Spleen (tissue), 13 donors: ENCODE measurements around the gene DNAJC28. TPM values are rescaled to one million over a fixed set of nuclear protein-coding genes. Genes with fewer than 3 reads are reported as not detected.
A peak's percentile ranks its signal among the peaks of the same experiment; 100 is the strongest.

Experiments used
- DNase-seq: peaks from one replicate; pipeline ENCODE4 v3.0.0-alpha.2; 2020
- H3K27ac ChIP-seq, 8 donors: fragments of 200-600 bp; sonication (generic) in 7 of 8; 1 replicate in 4 of 8; 2 replicates in 4 of 8; pipeline versions ENCODE4 v1.5.0 to v1.8.0; 2016 to 2021; ENCODE audit warnings: inconsistent platforms in 4 of 8, mild to moderate bottlenecking in 4 of 8, moderate library complexity in 1 of 8
- H3K27me3 ChIP-seq, 7 donors: fragments of 200-600 bp; sonication (generic) in 6 of 7; replicated peaks in 1 of 7; 1 replicate in 4 of 7; 2 replicates in 3 of 7; pipeline versions ENCODE4 v1.5.0 to v1.8.0; 2016 to 2021; ENCODE audit warnings: inconsistent platforms in 3 of 7, mild to moderate bottlenecking in 1 of 7
- H3K36me3 ChIP-seq, 6 donors: fragments of 200-600 bp; sonication (generic) in 5 of 6; 1 replicate in 4 of 6; 2 replicates in 2 of 6; pipeline versions ENCODE4 v1.5.0 to v1.8.0; 2016 to 2021; ENCODE audit warnings: inconsistent platforms in 2 of 6
- H3K4me1 ChIP-seq, 6 donors: fragments of 200-600 bp; sonication (generic) in 5 of 6; 1 replicate in 3 of 6; 2 replicates in 3 of 6; pipeline versions ENCODE4 v1.5.0 to v1.8.0; 2016 to 2021; ENCODE audit warnings: inconsistent platforms in 3 of 6
- H3K4me3 ChIP-seq, 8 donors: fragments of 200-600 bp; sonication (generic) in 7 of 8; 1 replicate in 4 of 8; 2 replicates in 4 of 8; pipeline versions ENCODE4 v1.5.0 to v1.8.0; 2016 to 2021; ENCODE audit warnings: inconsistent platforms in 4 of 8, mild to moderate bottlenecking in 4 of 8, moderate library complexity in 2 of 8
- H3K9me3 ChIP-seq, 8 donors: fragments of 200-600 bp; sonication (generic) in 7 of 8; 1 replicate in 4 of 8; 2 replicates in 4 of 8; pipeline versions ENCODE4 v1.5.0 to v1.8.0; 2016 to 2021; ENCODE audit warnings: inconsistent platforms in 4 of 8
- CTCF ChIP-seq, 11 experiments: fragments of 200-600 bp in 7 of 11; fragments of 450-650 bp in 4 of 11; sonication (generic) in 4 of 11; IDR thresholded peaks in 8 of 11; conservative IDR thresholded peaks in 3 of 11; 1 replicate in 7 of 11; 2 replicates in 4 of 11; pipeline versions ENCODE4 v1.4.0 to v1.8.0; 2016 to 2021; ENCODE audit warnings: antibody characterized with exemption in 11 of 11, inconsistent platforms in 4 of 11, mild to moderate bottlenecking in 1 of 11
- POLR2A ChIP-seq, 3 donors: fragments of 450-650 bp; IDR thresholded peaks; one replicate each; pipeline ENCODE4 v1.5.1; 2017; ENCODE audit warnings: antibody characterized with exemption in 3 of 3, mild to moderate bottlenecking in 1 of 3
- POLR2AphosphoS5 ChIP-seq, 3 donors: sonication (generic); formaldehyde crosslinking; IDR thresholded peaks; one replicate each; pipeline ENCODE4 v1.5.1; 2017; ENCODE audit warnings: antibody characterized with exemption in 3 of 3
- WGBS, 5 donors: extraction: QIAGEN DNeasy Blood & Tissue Kit in 3 of 5; methylation state at CpG; one replicate each; pipeline versions ENCODE4 v1.1.5 to v1.1.7; 2013 to 2018; 5-methylcytosine and 5-hydroxymethylcytosine counted together
- intact Hi-C: fragments of 100-400 bp; cut with DNase I; formaldehyde crosslinking; loops from one replicate; pipeline ENCODE4 v1.15.0; 2023; ENCODE audit warnings: low total_unique reads
- long read RNA-seq, 2 donors: transcript quantifications; one replicate each; lab custom pipeline, GENCODE V29; 2026
- polyA plus RNA-seq, 3 donors: library from polyadenylated mRNA; stranded (reverse); fragments of 200-250 nt; gene quantifications; one replicate each; pipeline ENCODE4 v1.2.1, GENCODE V29; 2013
- total RNA-seq, 7 donors: library from RNA; depleted of rRNA in 3 of 7; stranded (reverse); fragments of >200 nt in 3 of 7; fragmentation: NEBNext Ultra II Directional in 4 of 7; extraction: Animal tissue kit (Norgen Biotek cat#: 25700) in 4 of 7; gene quantifications; one replicate each; pipeline versions ENCODE4 v1.1.0 to v1.2.1, GENCODE V29; 2016 to 2021
- donor health status: healthy with polysubstance abuse.
- donor health status: DM: no; HTN: no; CAD: no; lungs with moderate emphysema.
- donor health status: DM: no; HTN: no; CAD: no.
- donor health status: Bipolar disorder and iron deficiency.
- donor health status: healthy.
- donor health status: DM: no; HTN: no; CAD: no.
- donor health status: DM: yes; HTN: yes; CAD: no.

Gene DNAJC28
- total RNA-seq, result 1 to 10 TPM in 5 of 7 donors, under 1 TPM in 2; 0.42 to 4.6 (median 2.1) TPM
- 1 to 10 TPM in 1 of 3 donors, under 1 TPM in 2; 0.86 to 1.2 (median 0.87) TPM for polyA plus RNA-seq
- long read RNA-seq, donor 1, partial matches to known transcripts, result 0 of 1 reads
- long read RNA-seq, donor 1, other reads (novel, unspliced or antisense), result 0 of 1 reads
- long read RNA-seq, donor 2, partial matches to known transcripts, result 0 of 1 reads
- long read RNA-seq, donor 2, other reads (novel, unspliced or antisense), result 0 of 1 reads

GRCh38 chr21:33491373-33492102, at the start of gene DNAJC28:
Gene DNAJC28 (minus strand): TSS chr21:33491716. CDS start chr21:33489393, 2,323 bp downstream.
- Histone ChIP-seq H3K36me3 (no peaks in the 10 kb centered on the region), H3K27ac (peak within 1 kb of the TSS; percentile 44 to 89 (median 82)), H3K4me1 (peaks cover 5 to 20% (median 17%) of the 10 kb centered on the region in 6 donors), H3K4me3 (peak within 1 kb of the TSS; percentile 63 to 95 (median 80)), H3K27me3 (no peaks in the 10 kb centered on the region), H3K9me3 (no peaks in the 10 kb centered on the region)
- 0 to 1% (median 1%) methylated on average over 36 to 52 of the region's 52 CpGs for WGBS, 5 donors
- DNase-seq, result peak; percentile 96
- TF ChIP-seq POLR2A (IDR thresholded peaks at IDR 0.05) (no peak), POLR2AphosphoS5 (IDR thresholded peaks at IDR 0.05) (peak; percentile 89 to 91 (median 90))
- intact Hi-C loops, result no loop called here

- H3K9me3 ChIP-seq, result no peaks in the 10 kb centered on the region
- intact Hi-C loops, result no loop called here
- H3K27me3 ChIP-seq, result no peaks in the 10 kb centered on the region
- H3K36me3 ChIP-seq, result peaks cover 0 to 36% (median 27%) of the 10 kb centered on the region in 6 donors
- H3K27ac ChIP-seq, result peak overlapping the region; percentile 96 to 99 (median 98)
- H3K4me3 ChIP-seq, result peak overlapping the region; percentile 67 to 90 (median 83)
- TF ChIP-seq POLR2AphosphoS5 (IDR thresholded peaks at IDR 0.05) (no peak), POLR2A (IDR thresholded peaks at IDR 0.05) (no peak), CTCF (IDR thresholded peaks at IDR 0.05 in 8 of 11, conservative IDR thresholded peaks at IDR 0.05 in 3 of 11) (no peak)
- no peak for DNase-seq
- 39 to 48% (median 42%) methylated on average over 19 of the region's 19 CpGs for WGBS, 5 donors
- peaks cover 14 to 56% (median 48%) of the 10 kb centered on the region in 6 donors for H3K4me1 ChIP-seq
Measured at GRCh38 chr21:33541105-33541711, 49.7 kb upstream of the DNAJC28 start.

- no peak for DNase-seq
- 53 to 64% (median 62%) methylated on average over 3 of the region's 3 CpGs for WGBS, 5 donors
- H3K27ac ChIP-seq, result peak overlapping the region; percentile 96 to 99 (median 98)
- H3K9me3 ChIP-seq, result no peaks in the 10 kb centered on the region
- no peaks in the 10 kb centered on the region for H3K27me3 ChIP-seq
- no peak for TF ChIP-seq POLR2A (IDR thresholded peaks at IDR 0.05)
- TF ChIP-seq CTCF (IDR thresholded peaks at IDR 0.05 in 8 of 11, conservative IDR thresholded peaks at IDR 0.05 in 3 of 11), result no peak
- TF ChIP-seq POLR2AphosphoS5 (IDR thresholded peaks at IDR 0.05), result no peak
- H3K36me3 ChIP-seq, result peaks cover 0 to 38% (median 29%) of the 10 kb centered on the region in 6 donors
- intact Hi-C loops, result no loop called here
- H3K4me3 ChIP-seq, result peak overlapping the region in 6 of 8 donors; percentile 67 to 90 (median 83)
- peaks cover 14 to 51% (median 43%) of the 10 kb centered on the region in 6 donors for H3K4me1 ChIP-seq
Measured at GRCh38 chr21:33540711-33541104, 49.2 kb upstream of the DNAJC28 start.

- Histone ChIP-seq H3K27ac (peak overlapping the region in 1 of 8 donors; percentile 96), H3K36me3 (peaks cover 0 to 49% (median 35%) of the 10 kb centered on the region in 6 donors), H3K4me3 (no peak overlapping the region), H3K9me3 (no peaks in the 10 kb centered on the region), H3K27me3 (no peaks in the 10 kb centered on the region), H3K4me1 (peaks cover 4 to 40% (median 32%) of the 10 kb centered on the region in 6 donors)
- intact Hi-C loops, result no loop called here
- TF ChIP-seq CTCF (IDR thresholded peaks at IDR 0.05 in 8 of 11, conservative IDR thresholded peaks at IDR 0.05 in 3 of 11) (no peak), POLR2AphosphoS5 (IDR thresholded peaks at IDR 0.05) (no peak), POLR2A (IDR thresholded peaks at IDR 0.05) (no peak)
- no peak for DNase-seq
- 85 to 94% (median 92%) methylated on average over 4 of the region's 4 CpGs for WGBS, 5 donors
Measured at GRCh38 chr21:33539616-33540015, 48.1 kb upstream of the DNAJC28 start.
